Measurements from ENCODE around the gene CCSER1. TPM values are rescaled to one million over a fixed set of nuclear protein-coding genes. Genes with fewer than 3 reads are reported as not detected.

CCSER1 gene
- not detected in 5 replicates for total RNA-seq (2022; extraction: Qiagen RNA extraction; ENCODE audit: low read depth)

GRCh38 chr4:90127223-90127705, at the start of gene CCSER1:
CCSER1 (plus strand) TSS chr4:90127394.

Other genes starting within 250 kb of the CCSER1 start
- not detected in 5 replicates for gene MMRN1, start 232.5 kb upstream of the CCSER1 start, total RNA-seq (2022; extraction: Qiagen RNA extraction; ENCODE audit: low read depth)

Data from A549 treated with GW870086 at 1 μM for 4 hours (cell line).